Stimulated activated CD4-positive, alpha-beta T cell treated with anti-CD3 and anti-CD28 coated beads, Interleukin-2, amount 100 ng/mL, for 4 hours (primary cell): Measurements from ENCODE around the gene FTO.
"Not testable (repeated sequence)": the region's sequence is repeated elsewhere in the genome, so short reads cannot be mapped to it uniquely, and the experiment has no call there.

Experiments
- DNase-seq: peaks from one replicate; pipeline ENCODE4 v3.0.0-alpha.2; 2020; ENCODE audit warnings: low read depth

The FTO gene

DNA sequence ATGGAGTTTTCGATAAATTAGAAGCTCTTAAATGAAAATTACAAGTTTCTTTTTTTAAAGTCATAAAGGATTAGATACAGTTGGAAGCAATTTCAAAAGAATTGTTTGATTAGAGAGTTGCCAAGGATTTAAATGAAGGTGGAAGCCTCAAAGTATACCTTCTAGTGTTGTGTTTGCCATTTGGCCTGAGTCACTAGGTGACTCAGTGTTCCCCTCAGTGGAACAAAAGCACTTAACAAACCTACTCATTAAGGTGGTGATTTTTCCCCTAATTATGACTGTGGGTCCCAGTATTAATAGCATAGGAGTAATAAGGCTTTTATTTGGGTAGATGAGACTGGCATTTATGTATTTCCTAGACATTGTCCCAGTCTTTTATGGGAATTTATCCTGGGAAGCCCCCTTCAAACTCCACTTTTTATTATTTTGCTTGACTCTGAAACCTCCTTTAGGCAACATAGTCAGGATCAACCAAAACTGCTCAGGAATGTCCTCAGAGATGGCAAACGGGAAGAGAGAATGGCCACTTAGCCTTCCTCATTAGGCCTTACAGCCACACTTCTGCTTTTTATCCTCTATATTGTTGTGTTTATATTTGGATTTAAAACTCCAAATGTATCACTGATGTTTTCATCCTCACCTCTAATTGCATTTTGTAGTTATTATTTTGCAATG is 161.0 kb downstream of the FTO start:
- peak; percentile 3 for DNase-seq

DNA sequence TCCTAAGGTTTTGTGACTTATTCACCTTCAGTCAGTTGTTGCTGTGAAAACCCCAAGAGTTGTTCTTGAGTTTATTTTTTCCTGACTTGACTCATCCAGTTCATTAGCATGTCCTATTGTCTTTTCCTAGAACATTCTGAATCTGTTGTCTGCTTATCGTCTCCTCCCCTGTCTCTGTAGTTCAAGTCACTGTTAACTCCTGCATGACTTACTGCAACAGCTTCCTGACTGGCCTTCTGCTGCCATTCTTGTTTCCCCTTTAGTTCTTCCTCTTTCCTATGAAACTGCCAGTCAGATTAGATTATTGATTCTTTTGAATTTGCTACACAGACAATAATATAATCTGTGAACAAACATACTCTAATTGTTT is 161.5 kb downstream of the FTO start:
- DNase-seq, result no peak

- DNase-seq, result no peak
Measured at GRCh38 chr16:53866520-53866919, 162.6 kb downstream of the FTO start.

GRCh38 chr16:53870831-53871230 is 166.9 kb downstream of the FTO start:
- DNase-seq, result no peak

DNA sequence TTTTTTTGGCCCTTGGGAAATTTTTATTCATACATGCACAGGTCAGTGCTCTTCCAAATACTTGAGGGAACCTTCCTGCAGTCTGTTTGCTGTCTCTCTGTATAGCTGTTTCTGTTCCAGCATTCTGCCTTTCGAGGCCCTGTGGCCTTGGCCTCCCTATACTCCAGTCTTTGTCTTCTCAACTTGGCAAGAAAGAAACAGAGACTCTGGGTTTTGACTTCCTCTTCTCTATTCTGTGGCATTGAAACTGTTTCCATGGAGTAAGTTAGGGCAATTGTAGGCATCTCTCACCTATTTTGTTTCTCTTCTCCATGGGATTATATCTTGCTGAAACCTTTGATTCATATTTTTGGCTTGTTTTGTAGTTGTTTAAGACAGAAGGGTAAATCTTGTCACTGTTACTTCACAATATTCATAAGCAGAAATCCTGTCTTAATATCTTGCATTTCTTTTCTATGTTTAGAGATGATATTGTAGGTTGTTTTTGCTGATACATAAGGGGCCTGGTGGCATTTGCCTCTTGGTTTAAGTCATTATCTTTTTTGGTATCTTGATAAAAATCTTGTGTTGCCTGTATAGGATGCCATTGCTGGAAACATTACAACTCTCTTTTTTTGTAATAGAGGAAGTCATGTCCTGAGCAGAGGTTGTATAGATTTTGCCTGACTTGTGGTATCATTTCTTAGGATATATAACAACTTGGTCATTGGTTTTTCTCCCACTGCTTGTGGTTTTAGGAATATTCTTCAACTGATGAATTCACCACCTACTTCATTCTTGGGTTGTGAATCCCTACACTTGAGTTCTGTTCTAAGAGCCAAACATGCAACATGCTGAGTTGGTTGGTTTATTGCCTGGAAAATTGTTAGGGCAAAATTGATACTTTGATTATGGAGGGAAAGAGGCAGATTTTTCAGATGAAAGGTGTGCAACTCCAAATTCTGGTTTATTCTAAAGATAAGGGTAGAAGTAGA is 168.6 kb downstream of the FTO start:
- DNase-seq, result no peak

DNA sequence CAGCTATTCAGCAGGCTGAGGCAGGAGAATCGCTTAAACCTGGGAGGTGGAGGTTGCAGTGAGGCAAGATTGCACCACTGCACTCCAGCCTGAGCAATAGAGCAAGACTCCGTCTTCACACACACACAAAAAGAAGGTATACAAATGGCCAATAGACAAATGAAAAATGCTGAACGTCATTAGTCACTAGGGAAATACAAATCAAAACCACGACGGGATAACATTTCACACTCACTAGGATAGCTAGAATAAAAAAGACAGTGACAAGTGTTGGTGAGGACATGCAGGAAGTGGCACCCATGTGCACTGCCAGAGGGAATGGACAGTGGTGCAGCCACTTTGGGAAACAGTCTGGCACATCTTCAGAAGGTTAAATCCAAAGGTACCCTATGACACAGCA is 172.9 kb downstream of the FTO start:
- no peak for DNase-seq

DNA sequence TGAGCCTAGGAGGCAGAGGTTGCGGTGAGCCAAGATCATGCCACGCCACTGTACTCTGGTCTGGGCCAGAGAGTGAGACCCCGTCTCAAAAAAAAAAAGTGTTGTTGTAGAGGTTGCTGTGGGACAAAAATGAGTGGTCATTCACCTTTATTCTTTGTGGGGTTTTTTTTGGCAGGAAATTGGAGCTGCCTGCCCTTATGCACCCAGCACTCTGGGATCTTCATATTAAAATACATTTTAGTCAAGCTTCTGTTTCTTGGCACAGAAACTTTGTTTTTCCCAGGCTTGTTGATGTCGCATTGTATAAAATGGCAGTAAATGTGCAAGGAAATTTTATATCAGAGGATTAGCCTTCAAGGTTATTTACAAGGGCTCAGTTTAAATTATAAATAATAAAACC is 174.3 kb downstream of the FTO start:
- no peak for DNase-seq

DNA sequence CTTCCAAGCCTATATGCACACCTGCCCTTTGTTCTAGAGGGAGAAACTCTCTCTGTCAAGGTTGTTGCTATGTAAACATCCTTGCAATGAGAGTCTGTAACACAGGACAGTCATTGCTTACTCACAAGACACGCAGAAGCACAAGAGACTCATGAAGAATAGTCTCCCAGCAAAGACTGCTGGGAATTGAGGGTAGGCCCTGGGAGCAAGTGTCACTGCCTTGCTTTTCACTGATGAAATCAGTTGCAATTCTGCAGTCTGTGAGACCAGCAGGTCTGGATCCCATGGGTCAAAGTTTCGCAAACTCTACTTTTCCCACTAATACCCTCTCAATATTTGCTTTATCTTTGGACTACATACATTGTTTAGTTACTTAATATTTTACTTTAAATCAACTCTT is 177.4 kb downstream of the FTO start:
- DNase-seq, result no peak

DNA sequence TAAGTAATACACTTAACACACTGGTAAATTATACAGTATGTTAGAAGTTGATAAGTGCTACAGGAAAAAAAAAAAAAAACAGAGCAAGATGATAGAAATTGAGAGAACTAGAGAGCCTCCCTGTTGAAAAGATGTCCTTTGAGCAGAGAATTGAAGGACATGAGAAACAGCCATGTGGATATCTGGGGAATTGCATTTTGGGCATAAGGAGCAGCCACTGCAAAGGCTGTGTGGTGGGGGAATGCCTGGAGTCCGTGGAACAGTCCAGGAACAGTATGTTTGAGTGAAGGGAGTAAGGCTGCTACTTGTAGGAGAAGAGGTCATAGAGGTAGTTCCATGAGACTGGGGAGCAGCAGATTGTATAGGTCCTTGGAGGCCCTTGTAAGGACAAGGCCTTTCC is 178.4 kb downstream of the FTO start:
- DNase-seq, result no peak

DNA sequence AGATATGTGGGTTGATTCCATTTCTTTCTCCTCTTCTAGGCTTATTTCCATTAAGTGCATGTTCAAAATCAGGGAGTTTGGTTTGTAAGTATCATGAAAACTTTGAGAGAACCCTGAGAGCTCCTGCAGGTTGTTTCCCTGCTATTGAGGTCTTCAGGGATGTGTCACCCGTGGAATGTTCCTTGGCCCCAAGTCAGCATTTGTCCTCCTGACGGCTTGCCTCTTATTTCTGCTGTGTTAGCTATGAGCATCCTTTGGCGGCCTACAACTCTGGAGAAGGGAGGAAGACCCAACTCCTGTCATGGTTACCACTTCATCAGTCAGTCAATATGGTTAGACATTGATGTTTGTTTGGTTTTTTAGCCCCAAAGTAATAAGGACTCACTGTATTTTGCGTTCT is 180.8 kb downstream of the FTO start:
- DNase-seq, result no peak

- DNase-seq, result no peak
Measured at GRCh38 chr16:53886482-53887378, 182.8 kb downstream of the FTO start.

GRCh38 chr16:53888222-53888621 is 184.3 kb downstream of the FTO start:
- DNase-seq, result no peak

DNA sequence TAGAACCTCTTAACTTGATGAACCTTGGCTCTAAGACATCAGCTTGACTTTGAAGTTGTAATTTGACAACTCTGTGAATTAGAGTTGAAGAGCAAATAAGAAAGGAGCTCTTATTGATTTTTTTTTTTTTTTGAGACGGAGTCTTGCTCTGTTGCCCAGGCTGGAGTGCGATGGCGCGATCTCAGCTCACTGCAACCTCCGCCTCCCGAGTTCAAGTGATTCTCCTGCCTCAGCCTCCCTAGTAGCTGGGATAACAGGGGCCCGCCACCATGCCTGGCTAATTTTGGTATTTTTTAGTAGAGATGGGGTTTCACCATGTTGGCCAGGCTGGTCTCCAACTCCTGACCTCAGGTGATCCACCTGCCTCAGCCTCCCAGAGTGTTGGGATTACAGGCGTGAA is 186.9 kb downstream of the FTO start:
- DNase-seq, result not testable (repeated sequence)

DNA sequence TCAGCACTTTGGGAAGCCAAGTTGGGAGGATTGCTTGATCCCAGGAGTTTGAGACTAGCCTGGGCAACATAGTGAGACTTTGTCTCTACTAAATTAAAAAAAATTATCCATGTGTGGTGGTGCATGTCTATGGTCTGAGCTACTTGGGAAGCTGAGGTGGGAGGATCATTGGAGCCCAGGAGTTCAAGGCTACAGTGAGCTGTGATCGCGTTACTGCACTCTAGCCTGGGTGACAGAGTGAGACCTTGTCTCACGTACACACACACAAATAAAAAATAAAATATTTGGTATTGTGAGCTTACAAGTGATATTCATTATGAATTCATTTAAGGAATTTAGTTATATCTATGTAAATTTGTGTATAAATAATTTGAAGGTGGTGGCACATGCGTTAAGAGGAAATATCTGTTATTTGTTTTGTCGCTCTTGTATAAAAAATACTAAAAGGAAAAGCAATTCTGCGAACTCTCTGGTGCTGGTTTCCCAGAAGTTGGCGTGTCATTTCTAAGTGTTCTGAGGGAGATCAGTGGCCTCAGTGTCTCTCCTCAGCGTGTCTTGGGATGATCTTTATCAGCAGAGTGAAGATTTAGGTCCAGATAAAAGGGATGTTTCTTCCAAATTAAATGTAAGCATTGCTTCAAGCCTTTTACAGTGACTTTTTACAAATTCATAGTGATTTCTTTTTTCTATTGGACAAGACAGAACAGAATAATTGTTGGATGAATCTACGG is 187.6 kb downstream of the FTO start:
- no peak for DNase-seq

DNA sequence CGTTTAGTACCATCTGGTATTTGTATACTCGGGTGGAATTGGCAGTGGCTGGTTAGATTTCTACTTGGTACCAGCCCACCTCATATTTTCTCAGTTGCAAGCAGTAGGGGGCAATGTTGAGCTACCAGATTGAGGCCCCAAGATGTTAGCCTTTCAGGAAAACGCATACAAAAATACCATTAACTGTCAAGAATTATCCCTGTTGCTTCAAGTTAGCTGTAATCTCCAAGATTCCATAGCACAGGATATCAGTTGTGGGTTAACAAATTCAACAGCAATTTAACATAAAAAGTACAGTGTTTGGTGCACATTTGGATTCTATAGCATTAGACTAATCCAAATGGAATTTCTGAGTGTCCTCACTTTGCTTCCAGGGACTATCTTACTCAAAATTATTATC is 188.2 kb downstream of the FTO start:
- DNase-seq, result peak; percentile 5

DNA sequence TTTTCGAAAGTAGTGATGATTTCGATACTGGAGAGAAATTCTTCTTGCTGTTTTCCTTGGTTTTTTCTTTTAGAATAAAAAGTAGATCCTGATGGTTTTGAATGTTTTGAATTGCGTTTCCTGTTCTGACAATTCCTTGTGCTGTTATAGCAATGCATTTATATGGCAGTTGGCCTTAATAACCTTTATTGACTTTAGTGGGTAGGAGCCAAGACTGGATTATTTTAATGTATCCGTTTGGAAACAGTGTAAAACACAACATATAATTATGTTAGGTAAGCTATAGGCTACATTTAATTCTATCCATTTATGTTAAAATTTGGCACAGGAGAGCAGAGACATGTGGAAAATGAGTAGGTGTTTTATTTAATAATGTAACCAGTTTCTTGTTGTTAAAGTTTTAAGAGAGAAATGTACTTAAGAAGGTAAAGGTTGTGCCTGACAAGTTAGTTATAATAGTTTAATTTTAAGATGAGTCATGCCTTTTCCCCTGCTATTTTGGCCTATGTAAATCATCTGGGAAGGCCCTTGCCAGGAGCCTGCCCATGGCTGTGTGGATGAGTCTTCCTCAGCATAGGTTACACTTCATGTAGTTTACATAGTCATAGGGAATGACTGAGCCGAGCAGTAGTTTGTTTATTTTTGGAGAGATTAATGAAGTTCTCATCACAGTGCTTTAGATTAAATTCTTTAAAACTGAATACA is 189.9 kb downstream of the FTO start:
- no peak for DNase-seq

GRCh38 chr16:53894686-53895085 is 190.7 kb downstream of the FTO start:
- DNase-seq, result no peak

DNA sequence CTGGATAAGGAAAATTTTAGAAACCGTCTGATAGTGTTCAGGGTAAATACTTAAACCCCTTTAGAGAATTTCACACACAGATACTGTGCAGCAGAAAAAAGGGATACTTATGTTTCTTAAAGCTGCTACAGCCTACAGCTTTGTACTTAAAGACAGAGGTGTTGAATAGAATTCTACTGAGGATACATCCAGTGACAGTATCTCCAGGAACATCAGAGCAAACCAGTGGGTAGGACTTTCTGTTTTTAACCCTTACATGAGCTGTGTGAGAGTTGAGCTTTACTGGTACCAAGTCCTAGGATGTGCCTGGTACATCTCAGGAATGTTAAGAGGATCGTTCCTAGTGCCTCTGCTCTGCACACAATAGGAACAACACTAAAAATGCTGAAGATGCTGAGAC is 191.5 kb downstream of the FTO start:
- no peak for DNase-seq

DNA sequence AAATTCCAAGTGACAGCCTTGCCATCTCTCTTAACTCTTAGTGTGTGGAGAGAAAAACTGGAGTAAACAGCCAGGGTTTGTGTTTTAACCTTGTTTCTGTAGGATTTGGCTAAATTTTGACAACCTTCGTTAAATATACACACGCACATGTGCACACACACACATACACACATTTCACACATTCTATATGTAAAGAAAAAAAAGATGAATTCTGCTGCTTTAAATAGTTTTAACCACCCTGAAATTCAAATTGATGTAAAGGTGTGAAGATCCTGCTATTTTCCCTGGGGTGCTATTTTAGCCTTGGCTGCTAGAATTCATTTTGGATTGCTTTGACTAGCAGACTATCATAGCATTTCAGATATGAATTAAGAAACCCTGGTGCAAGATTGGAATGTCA is 191.9 kb downstream of the FTO start:
- no peak for DNase-seq

DNA sequence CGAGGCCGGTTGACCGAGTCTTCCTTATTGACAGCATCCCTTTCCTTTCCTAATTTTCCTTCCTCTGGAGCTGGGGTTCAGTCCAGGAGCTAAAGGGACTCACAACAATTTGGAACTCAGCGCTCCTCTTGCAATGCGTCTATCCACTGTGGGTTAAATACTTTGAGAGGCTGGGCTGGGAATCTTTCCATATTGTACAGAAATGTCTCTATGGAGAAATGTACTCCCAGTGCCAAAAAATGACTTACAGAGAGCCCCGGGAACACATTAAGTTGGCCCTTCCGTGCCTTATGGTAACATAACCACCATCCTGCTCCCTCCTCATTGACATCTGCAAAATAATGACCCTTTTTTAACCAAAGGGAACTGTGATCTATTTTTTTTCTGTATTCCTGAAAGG is 192.8 kb downstream of the FTO start:
- no peak for DNase-seq

DNA sequence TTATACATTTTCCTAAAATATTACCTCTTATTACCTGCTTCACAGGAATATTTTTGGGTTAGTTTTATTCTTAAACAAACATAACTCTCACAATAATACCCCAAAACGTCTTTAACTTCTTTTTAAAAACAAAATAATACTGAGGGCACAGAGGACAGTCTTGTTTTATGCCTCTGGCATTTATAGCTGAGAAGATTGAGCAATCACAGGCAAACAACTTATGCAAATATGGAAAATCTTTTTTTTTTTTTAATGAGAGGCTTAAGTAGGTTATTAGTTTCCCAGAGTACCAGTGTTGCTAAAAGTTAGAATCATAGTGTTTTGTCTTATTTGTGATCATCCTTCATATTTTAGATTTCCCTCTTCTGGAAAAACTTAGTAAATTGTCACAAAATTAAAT is 195.0 kb downstream of the FTO start:
- no peak for DNase-seq
